Measurements from ENCODE around the gene SC5D. TPM values are rescaled to one million over a fixed set of nuclear protein-coding genes. Genes with fewer than 3 reads are reported as not detected.

The SC5D gene
- total RNA-seq, 4 donors from 2014 or later, result 12.9 to 31.5 (median 20.3) TPM

DNA sequence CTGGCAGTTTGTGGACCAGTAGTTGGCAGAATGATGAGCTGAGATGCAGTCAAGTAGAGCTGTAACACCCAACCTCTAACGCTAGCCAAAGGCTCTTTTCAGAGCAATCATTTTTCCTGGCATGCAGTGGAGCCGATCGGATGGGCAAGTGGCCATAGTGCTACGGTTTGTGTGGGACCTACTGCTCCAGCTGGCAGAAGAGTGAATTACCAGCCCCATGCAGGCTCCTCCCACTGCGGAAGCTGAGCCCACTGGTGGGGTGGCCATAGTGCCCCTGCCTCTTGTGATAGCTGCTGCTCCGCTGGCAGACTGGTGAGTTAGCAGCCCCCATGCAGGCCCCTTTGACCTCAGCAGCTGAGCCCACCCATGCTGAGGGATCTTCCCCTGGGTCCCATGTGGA is 27.0 kb upstream of the SC5D start:
- no peaks in the 10 kb centered on the region for H3K4me1 ChIP-seq

DNA sequence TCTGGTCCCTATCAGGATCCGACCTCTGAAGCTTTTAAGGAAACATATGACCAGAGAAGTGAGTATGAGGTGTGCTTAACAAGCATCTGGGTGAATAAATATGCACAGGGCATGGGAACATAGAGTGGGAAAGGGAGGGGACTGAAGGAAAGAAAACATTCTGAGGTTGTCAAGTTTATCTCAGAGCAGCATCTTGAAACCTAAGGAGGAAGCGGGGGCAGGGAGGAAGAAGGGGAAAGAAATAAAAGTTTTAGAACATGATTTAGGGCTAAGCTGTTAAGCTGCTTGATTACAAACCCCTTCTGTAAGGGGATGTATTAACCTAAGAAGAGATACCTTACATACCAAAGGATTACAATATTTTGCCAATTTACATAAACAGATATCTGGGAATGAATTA is 24.0 kb upstream of the SC5D start:
- Histone ChIP-seq H3K4me1 (no peaks in the 10 kb centered on the region), H3K4me3 (no peak overlapping the region), H3K27ac (no peak overlapping the region), H3K9me3 (peaks cover 0 to 3% of the 10 kb centered on the region in 2 donors), H3K36me3 (no peaks in the 10 kb centered on the region), H3K27me3 (peaks cover 33% of the 10 kb centered on the region)
- WGBS, 2 donors (ENCODE audit: low coverage in 1 of 2), result 25 to 35% methylated on average over 2 of the region's 2 CpGs
- intact Hi-C loops (cut with DNase I; ENCODE audit: low total_unique reads), result no loop called here
- in situ Hi-C loops (cut with MboI; ENCODE audit: low pct_ligation_motif_present in 1 of 4, low pct_unique_long_range_greater_than_20kb in 1 of 4, low sequenced_read_pairs in 3 of 4), result loop anchor here in 1 of 4 donors (25.0 kb wide), 1 partner anchor 106 kb away; no protein-coding TSS in a partner anchor
- DNase-seq, result no peak
- TF ChIP-seq EP300 (IDR thresholded peaks at IDR 0.05; ENCODE audit: low read depth) (no peak), POLR2AphosphoS5 (IDR thresholded peaks at IDR 0.05) (no peak), POLR2A (IDR thresholded peaks at IDR 0.05) (no peak)
- TF ChIP-seq, protein P1, sequence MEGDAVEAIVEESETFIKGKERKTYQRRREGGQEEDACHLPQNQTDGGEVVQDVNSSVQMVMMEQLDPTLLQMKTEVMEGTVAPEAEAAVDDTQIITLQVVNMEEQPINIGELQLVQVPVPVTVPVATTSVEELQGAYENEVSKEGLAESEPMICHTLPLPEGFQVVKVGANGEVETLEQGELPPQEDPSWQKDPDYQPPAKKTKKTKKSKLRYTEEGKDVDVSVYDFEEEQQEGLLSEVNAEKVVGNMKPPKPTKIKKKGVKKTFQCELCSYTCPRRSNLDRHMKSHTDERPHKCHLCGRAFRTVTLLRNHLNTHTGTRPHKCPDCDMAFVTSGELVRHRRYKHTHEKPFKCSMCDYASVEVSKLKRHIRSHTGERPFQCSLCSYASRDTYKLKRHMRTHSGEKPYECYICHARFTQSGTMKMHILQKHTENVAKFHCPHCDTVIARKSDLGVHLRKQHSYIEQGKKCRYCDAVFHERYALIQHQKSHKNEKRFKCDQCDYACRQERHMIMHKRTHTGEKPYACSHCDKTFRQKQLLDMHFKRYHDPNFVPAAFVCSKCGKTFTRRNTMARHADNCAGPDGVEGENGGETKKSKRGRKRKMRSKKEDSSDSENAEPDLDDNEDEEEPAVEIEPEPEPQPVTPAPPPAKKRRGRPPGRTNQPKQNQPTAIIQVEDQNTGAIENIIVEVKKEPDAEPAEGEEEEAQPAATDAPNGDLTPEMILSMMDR (IDR thresholded peaks at IDR 0.05), result no peak

More for the DNA sequence above, 27.0 kb upstream of the SC5D start:
- peaks cover 0 to 6% of the 10 kb centered on the region in 2 donors for H3K9me3 ChIP-seq
- H3K36me3 ChIP-seq, result no peaks in the 10 kb centered on the region
- in situ Hi-C loops (cut with MboI; ENCODE audit: low pct_ligation_motif_present in 1 of 4, low pct_unique_long_range_greater_than_20kb in 1 of 4, low sequenced_read_pairs in 3 of 4) (loop anchor here in 1 of 4 donors (25.0 kb wide), 1 partner anchor 103 kb away; no protein-coding TSS in a partner anchor), intact Hi-C loops (cut with DNase I; ENCODE audit: low total_unique reads) (no loop called here)
- no peak overlapping the region for H3K27ac ChIP-seq
- TF ChIP-seq, protein P1 (IDR thresholded peaks at IDR 0.05), result no peak
- TF ChIP-seq EP300 (IDR thresholded peaks at IDR 0.05; ENCODE audit: low read depth) (no peak), POLR2AphosphoS5 (IDR thresholded peaks at IDR 0.05) (no peak)
- WGBS, 2 donors (ENCODE audit: low coverage in 1 of 2), result 71% methylated on average over 5 of the region's 6 CpGs; no CpG with 5 or more reads in 1 of the 2 donors
- H3K27me3 ChIP-seq, result peaks cover 33% of the 10 kb centered on the region
- H3K4me3 ChIP-seq, result no peak overlapping the region
- no peak for DNase-seq

DNA sequence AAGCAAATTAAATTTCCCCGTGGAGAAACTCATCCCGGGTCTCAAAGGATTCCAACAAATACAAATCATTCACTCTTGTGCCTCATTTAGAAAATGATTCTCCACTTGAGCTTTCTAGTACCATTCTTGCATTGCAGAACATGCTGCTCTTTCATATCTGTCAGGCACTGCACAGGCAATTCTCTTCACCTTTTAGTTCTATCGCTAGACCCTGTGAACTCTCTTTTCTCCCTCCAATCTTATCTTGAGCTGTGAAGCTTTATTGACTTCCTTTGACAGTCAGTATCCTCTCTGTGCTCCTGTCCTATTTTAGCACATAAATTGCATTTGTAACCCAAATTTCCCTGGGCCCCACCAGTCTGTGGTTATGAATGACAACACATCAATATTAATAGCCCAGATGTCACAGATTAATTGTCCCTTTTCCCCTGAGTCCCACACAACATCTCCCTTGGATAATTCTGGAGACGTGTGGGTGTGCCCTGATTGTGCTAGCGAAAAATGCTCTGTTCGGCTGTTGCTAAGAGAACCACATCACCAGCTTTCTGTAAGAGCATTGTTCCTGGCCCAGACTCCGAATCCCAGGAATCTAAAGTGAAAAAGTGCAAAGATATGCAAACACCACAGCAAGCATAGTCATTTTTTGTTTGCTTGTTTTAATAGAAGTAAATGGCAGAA is 22.4 kb upstream of the SC5D start:
- Histone ChIP-seq H3K9me3 (no peaks in the 10 kb centered on the region), H3K4me1 (no peaks in the 10 kb centered on the region), H3K27me3 (peaks cover 33% of the 10 kb centered on the region), H3K27ac (no peak overlapping the region), H3K4me3 (no peak overlapping the region), H3K36me3 (no peaks in the 10 kb centered on the region)
- 52 to 67% methylated on average over 3 to 7 of the region's 7 CpGs for WGBS, 2 donors (ENCODE audit: low coverage in 1 of 2)
- DNase-seq, result no peak
- intact Hi-C loops (cut with DNase I; ENCODE audit: low total_unique reads), result no loop called here
- TF ChIP-seq, protein P1 (IDR thresholded peaks at IDR 0.05), result no peak
- TF ChIP-seq POLR2A (IDR thresholded peaks at IDR 0.05) (no peak), EP300 (IDR thresholded peaks at IDR 0.05; ENCODE audit: low read depth) (no peak), POLR2AphosphoS5 (IDR thresholded peaks at IDR 0.05) (no peak)
- in situ Hi-C loops (cut with MboI; ENCODE audit: low pct_ligation_motif_present in 1 of 4, low pct_unique_long_range_greater_than_20kb in 1 of 4, low sequenced_read_pairs in 3 of 4), result loop anchor here in 1 of 4 donors (25.0 kb wide), 1 partner anchor 108 kb away; no protein-coding TSS in a partner anchor

DNA sequence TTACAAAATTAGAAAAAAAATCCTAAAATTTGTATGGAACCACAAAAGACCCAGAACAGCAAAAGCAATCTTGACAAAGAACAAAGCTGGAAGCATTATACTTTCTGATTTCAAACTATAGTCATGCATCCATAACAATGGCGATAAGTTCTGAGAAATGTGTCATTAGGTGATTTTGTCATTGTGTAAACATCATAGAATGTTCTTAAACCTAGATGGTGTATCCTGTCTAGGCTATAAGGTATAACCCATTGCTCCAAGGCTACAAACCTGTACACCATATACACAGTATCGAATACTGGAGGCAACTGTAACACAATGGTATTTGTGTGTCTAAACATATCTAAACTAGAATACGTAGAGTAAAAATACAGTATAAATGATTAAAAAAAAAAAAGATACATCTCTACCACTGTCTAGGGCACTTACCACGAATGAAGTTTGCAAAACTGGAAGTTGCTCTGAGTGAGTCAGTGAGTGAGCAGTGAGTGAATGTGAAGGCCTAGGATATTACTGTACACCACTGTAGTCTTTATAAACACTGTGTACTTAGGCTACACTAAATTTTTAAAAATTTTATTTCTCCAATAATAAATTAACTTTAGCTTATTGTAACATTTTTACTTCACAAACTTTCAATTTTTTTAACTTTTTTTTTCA is 18.1 kb upstream of the SC5D start:
- intact Hi-C loops (cut with DNase I; ENCODE audit: low total_unique reads) (no loop called here), in situ Hi-C loops (cut with MboI; ENCODE audit: low pct_ligation_motif_present in 1 of 4, low pct_unique_long_range_greater_than_20kb in 1 of 4, low sequenced_read_pairs in 3 of 4) (loop anchor here in 1 of 4 donors (25.0 kb wide), 1 partner anchor 112 kb away; no protein-coding TSS in a partner anchor)
- WGBS, 2 donors (ENCODE audit: low coverage in 1 of 2), result 69 to 83% methylated on average over 4 of the region's 4 CpGs

More for the DNA sequence above, 18.1 kb upstream of the SC5D start:
- TF ChIP-seq EP300 (IDR thresholded peaks at IDR 0.05; ENCODE audit: low read depth) (no peak), POLR2A (IDR thresholded peaks at IDR 0.05) (no peak), POLR2AphosphoS5 (IDR thresholded peaks at IDR 0.05) (no peak)
- TF ChIP-seq, protein P1 (IDR thresholded peaks at IDR 0.05), result no peak
- Histone ChIP-seq H3K27ac (no peak overlapping the region), H3K9me3 (no peaks in the 10 kb centered on the region), H3K36me3 (no peaks in the 10 kb centered on the region), H3K27me3 (no peaks in the 10 kb centered on the region), H3K4me3 (no peak overlapping the region), H3K4me1 (no peaks in the 10 kb centered on the region)
- no peak for DNase-seq

Measured in transverse colon (tissue), 4 donors.